ELF-1 (cell line): ENCODE data around the gene GDF9.

Experiments used
- DNase-seq: peaks from one replicate; pipeline ENCODE4 v3.0.0-alpha.2; 2016; ENCODE audit warnings: low read depth, low spot score

Gene GDF9

GRCh38 chr5:132837868-132838267 is 28.4 kb downstream of the GDF9 start:
- DNase-seq: no peak

GRCh38 chr5:132836852-132837251 is 29.4 kb downstream of the GDF9 start:
- DNase-seq: no peak

GRCh38 chr5:132834057-132834456 is 32.2 kb downstream of the GDF9 start:
- no peak for DNase-seq

GRCh38 chr5:132832612-132833011 is 33.7 kb downstream of the GDF9 start:
- no peak for DNase-seq

- DNase-seq: no peak
Observed at GRCh38 chr5:132831095-132831860, 35.0 kb downstream of the GDF9 start.

GRCh38 chr5:132830436-132831094 is 35.7 kb downstream of the GDF9 start, which contains the start of gene SHROOM1:
TSS of gene SHROOM1 (minus strand) at chr5:132830647. CDS start at chr5:132826140, 4,507 bp downstream.
- DNase-seq: peak; percentile 54

DNA sequence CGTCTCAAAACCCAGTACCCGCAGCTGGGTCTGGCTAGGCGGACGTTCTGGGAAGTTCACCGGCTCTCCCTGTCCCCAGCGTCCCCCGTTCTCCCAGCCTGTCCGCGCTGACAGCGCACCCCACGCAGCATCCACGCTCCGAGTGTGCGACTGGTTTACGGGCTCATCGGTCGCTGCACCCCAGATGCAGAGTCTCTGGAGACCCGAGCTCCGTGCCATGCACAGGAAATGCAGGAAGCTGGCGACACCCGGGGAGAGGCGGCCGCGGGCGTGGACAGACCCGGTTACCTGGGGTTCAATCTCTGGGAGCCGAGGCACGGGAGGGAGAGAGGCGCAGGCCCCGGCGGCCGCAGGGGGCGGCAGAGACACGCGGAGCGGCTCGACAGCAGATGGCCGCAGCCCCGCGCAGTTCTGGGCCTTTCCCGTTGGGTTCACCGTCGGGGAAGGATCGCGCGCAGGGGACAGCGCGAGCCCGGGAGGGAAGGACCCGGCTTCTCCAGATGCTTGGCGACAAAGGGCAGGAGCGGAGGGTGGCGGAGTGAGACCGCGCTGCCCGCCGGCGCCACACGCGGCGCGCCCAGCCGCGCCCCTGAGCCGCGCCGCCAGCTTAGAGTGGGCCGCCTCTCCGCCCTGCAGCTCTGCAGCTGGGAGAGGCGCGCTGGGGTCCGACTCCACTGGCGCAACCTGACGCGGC is 36.4 kb downstream of the GDF9 start:
- peak; percentile 78 for DNase-seq

GRCh38 chr5:132828846-132829494 is 37.3 kb downstream of the GDF9 start:
- DNase-seq: no peak

- DNase-seq: no peak
Observed at GRCh38 chr5:132827943-132828673, 38.2 kb downstream of the GDF9 start.

DNA sequence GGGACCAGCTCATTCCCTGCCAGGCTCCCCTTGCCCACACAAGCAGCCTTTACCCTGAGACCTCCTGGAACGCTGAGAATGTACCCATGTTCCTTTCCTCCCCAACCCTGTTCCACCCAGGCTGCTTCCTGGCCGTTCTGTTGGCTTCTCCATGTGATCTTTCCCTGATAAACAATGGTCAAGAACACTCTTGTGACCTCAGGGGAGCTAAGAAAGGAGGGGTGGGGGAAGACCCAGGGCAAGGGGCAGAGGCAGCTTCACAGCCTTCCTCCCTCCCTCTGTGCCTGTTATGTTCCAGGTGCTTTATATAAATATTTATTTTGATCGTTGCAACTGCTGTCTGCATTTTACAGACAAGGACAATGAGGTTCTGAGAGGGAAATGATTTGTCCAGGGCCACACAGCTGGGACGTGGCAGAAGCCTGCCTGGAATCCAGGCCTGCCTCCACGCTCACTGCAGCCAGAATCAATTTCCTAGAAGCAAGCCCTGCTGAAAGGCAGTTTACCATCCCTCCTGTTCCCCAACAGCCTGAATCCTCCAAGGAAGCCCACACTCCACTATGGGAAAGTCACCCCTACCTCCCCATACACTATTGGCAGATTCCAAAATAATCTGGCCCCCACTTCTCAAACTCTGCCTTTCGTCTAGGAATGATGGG is 39.7 kb downstream of the GDF9 start:
- DNase-seq: no peak

DNA sequence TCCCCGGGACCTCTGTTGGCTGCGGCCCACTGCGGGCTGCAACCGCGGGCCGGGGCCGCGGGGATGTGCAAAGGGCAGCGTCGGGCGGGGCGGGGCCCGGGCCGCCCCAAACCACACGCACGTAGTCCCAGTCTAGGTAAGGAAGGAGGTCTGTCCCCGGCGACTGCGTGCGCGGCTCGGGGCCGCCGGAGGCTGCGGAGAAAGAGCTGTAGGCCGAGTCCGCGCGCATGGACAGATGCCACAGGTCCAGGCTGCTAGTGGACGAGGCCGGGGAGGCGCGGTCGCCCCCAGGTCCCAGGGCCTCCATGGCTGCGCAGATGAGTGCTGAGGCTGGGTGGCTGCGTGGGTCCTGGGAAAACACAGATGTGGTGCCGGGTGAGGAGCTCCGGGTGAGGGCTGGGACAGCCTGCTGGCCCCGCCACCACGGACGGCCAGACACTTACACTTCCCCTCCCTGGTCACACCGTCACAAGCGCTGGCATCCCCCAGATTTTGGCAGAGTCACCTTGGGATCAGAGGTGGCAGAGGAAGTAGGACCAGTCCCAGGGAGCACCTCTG is 40.4 kb downstream of the GDF9 start:
- DNase-seq: peak; percentile 58

GRCh38 chr5:132825033-132825833 is 41.0 kb downstream of the GDF9 start:
- DNase-seq: peak; percentile 50

GRCh38 chr5:132824426-132824825 is 41.8 kb downstream of the GDF9 start:
- DNase-seq: no peak

DNA sequence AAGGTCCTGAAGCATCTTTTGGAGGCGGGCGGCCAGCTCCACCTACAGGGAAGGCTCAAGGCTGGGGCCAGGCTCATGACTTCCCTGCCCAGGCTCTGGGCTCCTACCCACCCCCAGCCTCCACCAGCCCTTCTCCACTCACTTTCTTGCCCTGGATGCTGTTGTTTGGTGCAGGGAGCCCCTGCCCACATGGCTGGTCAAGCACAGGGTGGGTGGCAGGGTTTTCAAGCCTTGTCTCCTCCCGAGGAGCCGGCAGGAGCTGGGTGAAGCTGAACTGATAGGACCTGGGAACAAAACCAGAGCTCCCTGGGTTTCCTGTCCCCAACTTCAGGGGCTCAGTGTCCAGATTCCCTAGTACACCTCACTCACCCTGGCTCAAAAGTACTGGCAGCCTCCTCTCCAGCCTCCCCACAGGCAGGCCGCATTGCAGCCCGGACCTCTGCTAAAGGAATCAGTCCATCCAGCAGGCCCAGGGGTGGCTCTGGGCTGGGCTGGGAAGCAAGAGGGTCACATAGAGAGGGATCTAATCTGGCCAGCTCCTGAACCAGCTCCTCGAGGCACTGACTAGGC is 42.7 kb downstream of the GDF9 start:
- no peak for DNase-seq

DNA sequence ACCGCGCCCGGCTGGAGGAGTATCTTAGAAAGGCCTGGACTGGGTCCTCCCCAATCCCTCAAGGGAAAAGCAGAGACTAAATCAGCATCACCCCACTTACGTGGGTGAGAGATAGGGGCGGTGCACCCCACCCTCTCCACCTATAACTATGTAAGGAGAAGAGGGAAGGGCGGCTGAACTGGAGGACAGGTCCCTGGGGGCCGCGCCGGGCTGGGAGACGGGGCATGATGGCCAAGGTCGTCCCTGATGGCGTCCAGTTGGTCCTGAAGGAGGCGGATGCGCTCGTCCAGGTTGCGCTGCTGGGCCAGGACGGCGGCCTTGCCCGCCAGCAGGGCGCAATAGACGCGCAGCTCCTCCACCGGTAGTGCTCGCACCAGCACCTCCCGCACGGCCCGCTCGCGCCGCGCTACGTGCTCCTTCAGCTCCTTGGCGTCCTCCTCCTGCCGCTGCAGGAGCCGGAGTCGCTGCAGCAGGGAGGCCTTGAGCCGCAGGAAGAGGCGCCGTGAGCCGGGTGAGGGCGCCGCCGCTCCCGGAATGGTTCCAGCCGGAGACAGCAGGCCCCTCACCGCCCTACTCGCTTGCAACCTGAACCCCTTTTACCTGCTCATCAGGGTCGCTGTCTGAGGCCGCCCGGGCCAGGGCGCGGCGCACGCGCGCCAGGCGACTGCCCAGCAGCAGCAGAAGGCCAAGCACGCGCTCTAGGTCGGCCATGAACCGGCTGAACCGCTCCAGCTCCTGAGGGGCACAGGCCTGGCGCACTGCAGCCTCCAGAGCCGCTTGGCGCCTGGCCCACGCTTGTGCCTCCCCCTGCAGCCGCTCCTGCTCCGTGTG is 43.4 kb downstream of the GDF9 start:
- peak; percentile 94 for DNase-seq

- DNase-seq: no peak
Observed at GRCh38 chr5:132821791-132822190, 44.5 kb downstream of the GDF9 start.

GRCh38 chr5:132821350-132821749 is 44.9 kb downstream of the GDF9 start:
- DNase-seq: no peak

DNA sequence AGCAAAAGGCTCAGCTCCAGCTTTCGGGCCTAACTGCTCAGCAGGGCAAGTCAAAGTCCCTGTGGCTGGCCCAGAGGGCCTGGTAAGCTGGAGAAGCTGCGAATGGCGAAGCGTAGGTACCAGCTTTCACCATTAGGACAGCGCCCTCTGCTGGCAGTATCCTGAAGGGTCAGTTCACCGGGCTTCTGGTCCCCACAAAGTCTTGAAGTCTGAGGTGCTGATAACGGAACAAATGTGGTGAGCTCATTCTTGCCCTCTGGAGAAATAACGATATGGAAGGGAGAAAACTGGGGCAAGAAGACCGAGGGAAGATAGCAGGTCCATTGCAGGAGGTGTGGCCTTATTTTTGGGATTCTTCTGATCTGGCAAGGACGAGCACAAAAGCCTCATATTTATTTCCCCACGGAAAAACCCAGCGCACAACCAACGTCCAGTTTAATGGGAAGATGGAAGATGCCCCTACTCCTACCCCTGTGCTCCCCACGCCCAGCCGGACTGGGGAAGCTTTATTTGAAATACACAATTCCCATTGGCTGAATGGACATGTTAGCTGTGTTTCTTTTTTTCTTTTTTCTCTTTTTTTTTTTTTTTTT is 46.0 kb downstream of the GDF9 start:
- DNase-seq: peak; percentile 94
